HEK293T (cell line): ENCODE data around the gene LARP4B.

ENCODE experiments used
- CTCF ChIA-PET: fragments of 350-600 bp; formaldehyde crosslinking; extraction: SDS; loops from one replicate; lab custom pipeline; 2021; ENCODE audit warnings: antibody characterized with exemption, inconsistent platforms; lab: Yijun Ruan, JAX
- POLR2A ChIA-PET: fragments of 350-600 bp; formaldehyde crosslinking; extraction: SDS; loops from one replicate; lab custom pipeline; 2020; ENCODE audit warnings: antibody characterized with exemption, inconsistent platforms; lab: Yijun Ruan, JAX
- DNase-seq: peaks from one replicate; pipeline ENCODE4 v3.0.0; 2012; ENCODE audit warnings: mixed read lengths; ENCODE audit errors: extremely low spot score
- ARNT ChIP-seq: fragments of 450-650 bp; IDR thresholded peaks from 2 replicates; pipeline ENCODE4 v1.6.1; 2017; ENCODE audit warnings: mild to moderate bottlenecking
- BHLHE40 ChIP-seq: fragments of 450-650 bp; IDR thresholded peaks from 2 replicates; pipeline ENCODE4 v1.6.1; 2016; ENCODE audit warnings: mild to moderate bottlenecking, moderate library complexity, borderline replicate concordance
- CTBP1 ChIP-seq: fragments of 450-650 bp; IDR thresholded peaks from 2 replicates; pipeline ENCODE4 v1.6.1; 2016; ENCODE audit warnings: borderline replicate concordance
- ELF4 ChIP-seq: fragments of 450-650 bp; IDR thresholded peaks from 2 replicates; pipeline ENCODE4 v1.6.1; 2017; ENCODE audit warnings: antibody characterized with exemption
- FOXA1 ChIP-seq: fragments of 450-650 bp; IDR thresholded peaks from 2 replicates; pipeline ENCODE4 v1.6.1; 2016; ENCODE audit warnings: mild to moderate bottlenecking
- FOXK2 ChIP-seq: fragments of 450-650 bp; IDR thresholded peaks from 2 replicates; pipeline ENCODE4 v1.6.1; 2016; ENCODE audit warnings: mild to moderate bottlenecking
- FOXM1 ChIP-seq: fragments of 450-650 bp; IDR thresholded peaks from 2 replicates; pipeline ENCODE4 v1.6.1; 2017; ENCODE audit warnings: mild to moderate bottlenecking, borderline replicate concordance
- HDGF ChIP-seq: fragments of 450-650 bp; IDR thresholded peaks from 2 replicates; pipeline ENCODE4 v1.6.1; 2017; ENCODE audit warnings: antibody characterized with exemption, borderline replicate concordance
- L3MBTL2 ChIP-seq: fragments of 450-650 bp; conservative IDR thresholded peaks from 2 replicates; pipeline ENCODE4 v1.6.1; 2016; ENCODE audit warnings: mild to moderate bottlenecking
- LEF1 ChIP-seq: fragments of 450-650 bp; IDR thresholded peaks from 2 replicates; pipeline ENCODE4 v1.6.1; 2017; ENCODE audit warnings: mild to moderate bottlenecking, borderline replicate concordance
- NFRKB ChIP-seq: fragments of 450-650 bp; IDR thresholded peaks from 2 replicates; pipeline ENCODE4 v1.6.1; 2016; ENCODE audit warnings: mild to moderate bottlenecking, moderate library complexity
- SP1 ChIP-seq: fragments of 450-650 bp; IDR thresholded peaks from 2 replicates; pipeline ENCODE4 v1.6.1; 2017
- SUZ12 ChIP-seq: fragments of 450-650 bp; IDR thresholded peaks from 2 replicates; pipeline ENCODE4 v1.6.1; 2016; ENCODE audit warnings: mild to moderate bottlenecking
- TARDBP ChIP-seq: fragments of 450-650 bp; IDR thresholded peaks from 2 replicates; pipeline ENCODE4 v1.6.1; 2016
- ZNF384 ChIP-seq: fragments of 450-650 bp; IDR thresholded peaks from 2 replicates; pipeline ENCODE4 v1.6.1; 2016
- TF ChIP-seq, protein P1 (sequence below): fragments of 450-650 bp; IDR thresholded peaks from 2 replicates; pipeline ENCODE4 v1.6.1; 2016

The LARP4B gene

DNA sequence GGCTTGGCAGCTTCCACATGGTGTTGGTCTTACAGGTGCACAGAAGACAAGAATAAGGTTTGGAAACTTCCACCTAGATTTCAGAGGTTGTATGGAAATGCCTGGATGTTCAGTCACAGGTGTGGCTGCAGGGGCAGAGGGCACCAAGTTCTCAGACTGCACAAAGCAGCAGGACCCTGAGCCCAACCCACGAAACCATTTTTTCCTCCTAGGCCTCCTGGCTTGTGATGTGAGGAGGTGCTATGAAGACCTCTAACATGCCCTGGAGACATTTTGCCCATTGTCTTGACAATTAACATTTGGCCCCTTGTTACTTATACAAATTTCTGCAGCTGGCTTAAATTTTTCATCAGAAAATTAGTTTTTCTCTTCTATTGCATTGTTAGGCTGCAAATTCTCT is 134.3 kb downstream of the LARP4B start:
- no peak for TF ChIP-seq LEF1
- DNase-seq = no peak
- CTCF ChIA-PET = no interaction called here
- POLR2A ChIA-PET = no interaction called here

DNA sequence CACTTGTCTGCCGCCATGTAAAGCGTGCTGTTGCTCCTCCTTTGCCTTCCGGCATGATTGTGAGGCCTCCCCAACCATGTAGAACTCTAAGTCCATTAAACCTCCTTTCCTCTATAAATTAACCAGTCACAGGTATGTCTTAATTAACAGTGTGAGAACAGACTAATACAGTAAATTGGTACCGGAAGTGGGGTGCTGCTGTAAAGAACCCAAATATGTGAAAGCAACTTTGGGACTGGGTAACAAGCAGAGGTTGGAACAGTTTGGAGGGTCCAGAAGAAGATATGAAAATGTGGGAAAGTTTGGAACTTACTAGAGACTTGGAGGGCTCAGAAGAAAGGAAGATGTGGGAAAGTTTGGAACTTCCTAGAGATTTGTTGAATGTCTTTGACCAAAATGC is 135.3 kb downstream of the LARP4B start:
- ChIA-PET POLR2A (no interaction called here), CTCF (no interaction called here)
- no peak for DNase-seq
- TF ChIP-seq CTBP1 = no peak
- no peak for TF ChIP-seq LEF1
- TF ChIP-seq L3MBTL2 = no peak
- TF ChIP-seq ARNT = no peak
- no peak for TF ChIP-seq TARDBP
- TF ChIP-seq FOXA1 = no peak
- no peak for TF ChIP-seq HDGF
- no peak for TF ChIP-seq SP1
- TF ChIP-seq ZNF384 = no peak
- TF ChIP-seq FOXM1 = no peak
- no peak for TF ChIP-seq ELF4
- TF ChIP-seq, protein P1, sequence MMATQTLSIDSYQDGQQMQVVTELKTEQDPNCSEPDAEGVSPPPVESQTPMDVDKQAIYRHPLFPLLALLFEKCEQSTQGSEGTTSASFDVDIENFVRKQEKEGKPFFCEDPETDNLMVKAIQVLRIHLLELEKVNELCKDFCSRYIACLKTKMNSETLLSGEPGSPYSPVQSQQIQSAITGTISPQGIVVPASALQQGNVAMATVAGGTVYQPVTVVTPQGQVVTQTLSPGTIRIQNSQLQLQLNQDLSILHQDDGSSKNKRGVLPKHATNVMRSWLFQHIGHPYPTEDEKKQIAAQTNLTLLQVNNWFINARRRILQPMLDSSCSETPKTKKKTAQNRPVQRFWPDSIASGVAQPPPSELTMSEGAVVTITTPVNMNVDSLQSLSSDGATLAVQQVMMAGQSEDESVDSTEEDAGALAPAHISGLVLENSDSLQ = no peak
- no peak for TF ChIP-seq NFRKB
- no peak for TF ChIP-seq BHLHE40
- no peak for TF ChIP-seq SUZ12
- no peak for TF ChIP-seq FOXK2

DNA sequence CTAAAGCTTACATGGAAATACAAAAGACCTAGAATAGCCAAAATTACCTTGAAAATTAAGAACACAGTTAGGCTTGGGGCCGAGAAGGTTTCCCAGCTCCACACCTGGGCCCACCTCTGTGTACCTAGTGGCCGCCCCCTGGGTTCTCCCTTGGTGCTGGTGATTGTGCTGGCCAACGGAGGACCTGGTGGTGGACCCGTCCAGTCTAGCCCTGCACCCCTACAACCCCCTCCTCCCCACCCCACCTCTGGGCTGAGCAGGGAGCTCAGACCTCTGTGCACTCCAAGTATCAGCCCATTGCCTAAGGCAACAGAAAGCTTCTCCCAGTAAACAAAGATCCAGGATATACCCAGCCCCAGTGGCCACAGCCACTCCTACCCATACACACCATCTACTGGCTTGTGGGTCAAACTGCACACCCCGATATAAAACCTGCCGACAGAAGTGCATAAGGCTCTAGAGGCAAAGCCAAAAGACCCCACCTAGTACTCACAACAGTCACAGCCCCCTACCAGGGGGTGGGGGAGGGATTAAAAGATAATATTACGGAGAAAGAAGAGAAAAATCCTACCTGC is 137.0 kb downstream of the LARP4B start:
- TF ChIP-seq ZNF384 (no peak), L3MBTL2 (no peak), ELF4 (no peak), CTBP1 (no peak), FOXA1 (no peak), NFRKB (no peak), HDGF (no peak), BHLHE40 (no peak), ARNT (no peak), SP1 (no peak), TARDBP (no peak), LEF1 (no peak), SUZ12 (no peak), FOXM1 (no peak)
- TF ChIP-seq, protein P1 = no peak
- DNase-seq = no peak
- ChIA-PET CTCF (interaction anchor here (0.6 kb wide), 1 partner anchor 522 kb away, joined by 3 read pairs; no protein-coding TSS in a partner anchor), POLR2A (no interaction called here)

DNA sequence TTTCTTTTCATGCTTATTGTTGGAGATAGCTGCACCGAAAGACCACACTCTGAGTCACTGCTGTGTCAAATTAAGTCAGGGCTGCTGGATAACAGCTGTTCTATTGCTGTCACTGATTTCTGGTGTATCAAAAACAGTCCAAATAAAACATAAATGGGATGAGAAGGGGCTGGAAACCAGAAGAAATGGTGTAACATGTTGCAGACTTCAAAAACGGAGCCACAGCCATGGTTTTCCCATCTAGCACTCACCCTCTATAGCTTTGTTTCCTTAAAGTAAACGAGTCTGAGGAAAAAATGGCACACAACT is 138.8 kb downstream of the LARP4B start:
- POLR2A ChIA-PET = interaction anchor here (0.6 kb wide), 1 partner anchor 273 kb away, joined by 3 read pairs; no protein-coding TSS in a partner anchor
- CTCF ChIA-PET = interaction anchor here (0.7 kb wide), 2 partner anchors 22 to 397 kb away, joined by 4 to 5 read pairs; no protein-coding TSS in a partner anchor

DNA sequence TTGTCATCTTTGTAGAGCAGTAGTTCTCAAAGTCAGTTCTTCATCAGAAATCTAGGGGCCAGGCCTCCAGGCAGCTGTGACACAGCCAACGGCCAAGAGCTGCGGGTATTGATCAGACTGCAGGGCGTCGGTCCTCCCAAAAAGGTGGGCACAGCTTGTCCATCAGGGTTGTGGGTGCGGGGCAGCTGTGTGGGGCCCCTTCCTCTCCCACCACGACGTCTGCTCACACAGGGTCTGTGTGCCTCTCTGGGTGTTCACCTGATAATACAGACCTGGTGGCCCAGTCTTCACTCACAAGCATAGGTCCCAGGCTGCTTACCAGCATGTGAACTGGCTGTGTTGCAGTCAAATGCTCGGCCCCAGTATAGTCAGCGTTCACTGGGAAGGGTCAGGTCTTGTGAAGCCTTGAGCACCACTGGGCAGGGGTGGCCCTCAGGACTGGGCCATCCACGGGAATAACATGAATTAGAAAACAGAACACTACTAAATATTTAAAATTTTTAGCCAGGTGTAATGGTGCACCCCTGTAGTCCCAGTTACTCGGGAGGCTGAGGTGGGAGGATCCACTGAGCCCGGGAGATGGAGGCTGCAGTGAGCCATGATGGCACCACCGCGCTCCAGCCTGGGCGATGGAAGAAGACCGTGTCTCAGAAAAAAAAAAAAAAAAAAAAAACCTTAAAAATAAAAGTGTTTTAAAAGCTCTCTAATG is 139.3 kb downstream of the LARP4B start:
- no peak for TF ChIP-seq FOXA1
- no peak for TF ChIP-seq FOXM1
- no peak for TF ChIP-seq SP1
- TF ChIP-seq BHLHE40 = no peak
- no peak for TF ChIP-seq ARNT
- TF ChIP-seq ZNF384 = no peak
- TF ChIP-seq ELF4 = no peak
- no peak for TF ChIP-seq LEF1
- no peak for TF ChIP-seq CTBP1
- no peak for TF ChIP-seq TARDBP
- no peak for TF ChIP-seq SUZ12
- TF ChIP-seq, protein P1 = no peak
- TF ChIP-seq NFRKB = no peak
- no peak for TF ChIP-seq L3MBTL2
- CTCF ChIA-PET = interaction anchor here (0.7 kb wide), 2 partner anchors 21 to 397 kb away, joined by 4 to 5 read pairs; no protein-coding TSS in a partner anchor
- POLR2A ChIA-PET = interaction anchor here (0.6 kb wide), 1 partner anchor 272 kb away, joined by 3 read pairs; no protein-coding TSS in a partner anchor
- no peak for DNase-seq

More for the DNA sequence above, 138.8 kb downstream of the LARP4B start:
- TF ChIP-seq BHLHE40 = no peak
- TF ChIP-seq FOXM1 = no peak
- TF ChIP-seq ARNT = no peak
- TF ChIP-seq SP1 = no peak
- no peak for TF ChIP-seq FOXK2
- no peak for TF ChIP-seq TARDBP
- TF ChIP-seq, protein P1 = no peak
- no peak for TF ChIP-seq HDGF
- TF ChIP-seq L3MBTL2 = no peak
- no peak for TF ChIP-seq ZNF384
- TF ChIP-seq LEF1 = no peak
- no peak for TF ChIP-seq ELF4
- DNase-seq = no peak
